GM21381 (cell line): Measurements from ENCODE around the gene UBE2R2.

Source experiments
- ATAC-seq: cut with Tn5 transposase; IDR thresholded peaks from one replicate; pipeline ENCODE4 v1.9.1; 2021; ENCODE audit warnings: mild to moderate bottlenecking, moderate library complexity; ENCODE audit not compliant: unreplicated experiment

The UBE2R2 gene

GRCh38 chr9:33880211-33881089 lies 63.5 kb downstream of the UBE2R2 start:
- ATAC-seq: no peak

GRCh38 chr9:33881635-33882034 lies 64.7 kb downstream of the UBE2R2 start:
- no peak for ATAC-seq

DNA sequence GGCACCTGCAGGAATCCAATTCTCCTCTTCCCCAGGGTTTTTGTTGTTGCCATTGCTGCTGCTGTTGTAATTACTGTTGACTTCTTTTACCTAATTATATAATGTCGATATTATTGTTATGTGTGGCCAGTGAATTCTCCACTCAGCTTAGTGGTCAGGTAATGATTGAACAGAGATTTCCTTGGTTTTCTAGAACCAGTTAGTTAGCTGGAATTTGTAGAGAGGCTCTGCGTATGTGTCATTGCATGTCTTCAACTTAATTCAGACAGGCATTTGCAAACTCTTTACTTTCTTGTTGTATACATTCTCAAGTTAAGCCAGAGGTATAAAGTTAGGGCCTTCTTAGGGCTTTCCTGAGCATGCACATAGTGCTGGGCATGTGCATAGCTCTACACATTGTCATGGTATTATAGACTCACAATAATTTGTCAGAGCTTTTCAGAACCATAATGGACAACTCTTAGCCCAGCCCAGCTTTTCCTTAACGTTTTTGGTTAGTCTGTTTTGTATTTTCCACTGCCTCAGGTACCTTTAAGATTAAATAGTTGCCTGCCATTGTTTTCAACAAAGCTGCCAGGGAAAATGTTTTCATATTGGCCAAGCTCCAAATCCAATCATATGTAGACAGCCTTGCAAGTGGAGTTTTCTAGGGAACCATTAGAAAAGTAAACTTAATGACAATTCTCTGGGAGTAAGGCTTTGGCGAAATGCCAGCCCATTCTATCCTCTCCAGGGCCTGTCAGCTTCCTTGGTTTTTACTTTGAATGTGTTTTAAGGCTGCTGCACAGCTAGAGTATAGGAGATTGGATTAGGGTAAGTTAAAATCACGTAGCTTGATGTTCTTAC lies 68.1 kb downstream of the UBE2R2 start:
- no peak for ATAC-seq

DNA sequence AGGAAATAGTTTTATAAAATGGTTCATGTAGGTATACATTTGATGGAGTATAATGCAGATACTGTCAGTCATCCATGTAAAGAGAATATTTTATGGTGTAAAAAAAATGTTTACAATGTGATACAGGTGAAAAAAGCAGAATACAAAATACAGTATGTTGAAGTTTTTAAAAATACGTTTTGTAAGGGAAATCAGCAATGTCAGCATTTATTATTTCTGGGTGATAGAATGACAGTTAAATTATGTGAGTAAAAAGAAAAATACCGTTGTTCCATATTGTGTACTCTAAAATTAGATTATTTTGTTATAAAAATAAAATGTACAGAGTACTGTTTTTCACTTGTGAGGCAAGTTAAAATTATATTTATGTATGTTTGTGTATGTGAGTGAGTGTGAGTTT lies 69.0 kb downstream of the UBE2R2 start:
- no peak for ATAC-seq

GRCh38 chr9:33893861-33894260 lies 76.9 kb downstream of the UBE2R2 start:
- no peak for ATAC-seq

DNA sequence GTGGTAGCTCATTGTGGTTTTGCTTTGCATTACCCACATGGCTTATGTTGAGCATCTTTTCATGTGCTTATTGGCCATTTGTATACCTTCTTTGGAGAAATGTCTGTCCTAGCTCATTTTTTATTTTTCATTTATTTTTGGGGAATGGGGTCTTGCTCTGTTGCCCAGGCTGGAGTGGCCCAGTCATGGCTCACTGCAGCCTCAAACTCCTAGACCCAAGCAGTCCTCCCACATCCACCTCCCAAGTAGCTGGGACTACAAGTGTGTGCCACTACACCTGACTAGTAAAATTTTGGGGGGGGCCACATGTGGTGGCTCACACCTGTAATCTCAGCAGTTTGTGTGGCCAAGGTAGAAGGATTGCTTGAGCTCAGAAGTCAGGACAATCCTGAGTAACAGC lies 77.4 kb downstream of the UBE2R2 start:
- ATAC-seq: no peak

DNA sequence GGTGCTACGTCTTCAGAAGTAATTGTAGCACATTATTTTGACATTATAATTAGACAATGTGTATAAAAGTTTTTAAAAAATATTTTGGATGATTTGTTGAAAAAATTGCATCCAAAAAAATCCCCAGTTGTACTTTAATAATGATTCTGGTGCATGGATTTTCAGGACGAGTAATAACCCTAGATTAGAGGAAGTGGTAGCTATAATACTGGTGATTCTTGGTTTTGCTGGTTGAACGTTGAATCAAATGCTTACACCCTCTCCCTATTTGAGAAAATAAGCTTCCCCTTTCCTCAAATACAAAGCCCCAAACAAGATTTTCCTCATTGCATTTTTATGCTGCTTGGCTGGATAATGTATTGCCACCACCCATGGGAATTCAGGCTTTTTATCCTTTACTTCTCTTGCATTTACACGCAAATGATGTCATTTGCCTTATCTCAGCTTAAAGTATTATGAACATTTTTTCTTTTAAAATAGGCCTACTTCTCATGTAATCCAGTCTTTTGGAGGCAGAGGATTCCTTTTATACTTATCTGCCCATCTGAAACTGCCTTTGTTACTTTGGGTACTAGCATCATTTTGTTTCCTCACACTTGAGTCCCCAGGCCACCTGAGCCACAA lies 86.3 kb downstream of the UBE2R2 start:
- no peak for ATAC-seq

DNA sequence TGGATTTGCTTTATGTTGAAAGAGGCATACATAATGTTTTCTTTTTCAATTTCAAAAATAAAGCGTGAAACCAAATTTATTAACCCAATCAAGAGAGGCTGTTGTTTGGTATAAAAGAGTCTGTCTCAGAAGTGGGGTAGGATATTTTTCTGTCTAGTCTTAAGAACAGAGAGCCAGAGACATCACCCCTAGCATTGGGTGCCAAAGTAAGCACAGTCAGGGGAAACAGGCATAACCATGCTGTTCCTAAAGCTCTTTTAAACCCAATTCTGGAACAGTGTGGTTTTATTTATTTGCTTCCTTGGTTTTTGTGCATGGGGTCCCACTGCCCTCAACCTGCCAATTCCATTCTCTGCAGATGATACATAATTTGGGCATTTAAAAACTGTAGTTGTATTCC lies 88.2 kb downstream of the UBE2R2 start:
- no peak for ATAC-seq

DNA sequence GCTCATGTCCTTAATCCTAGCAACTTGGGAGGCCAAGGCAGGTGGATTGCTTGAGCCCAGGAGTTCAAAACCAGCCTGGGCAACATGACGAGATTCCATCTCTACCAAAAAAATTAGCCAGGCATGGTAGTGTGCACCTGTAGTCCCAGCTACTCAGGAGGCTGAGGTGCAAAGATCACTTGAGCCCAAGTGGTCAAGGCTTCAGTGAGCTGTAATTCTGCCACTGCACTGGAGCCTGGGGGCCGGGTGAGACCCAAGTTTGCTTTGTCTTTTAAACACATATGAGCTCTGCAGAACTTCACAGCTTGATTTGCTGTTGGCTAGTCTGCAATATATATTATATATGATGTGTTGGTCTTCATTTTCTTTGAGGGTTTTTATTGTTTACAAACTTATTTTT lies 89.8 kb downstream of the UBE2R2 start:
- no peak for ATAC-seq

DNA sequence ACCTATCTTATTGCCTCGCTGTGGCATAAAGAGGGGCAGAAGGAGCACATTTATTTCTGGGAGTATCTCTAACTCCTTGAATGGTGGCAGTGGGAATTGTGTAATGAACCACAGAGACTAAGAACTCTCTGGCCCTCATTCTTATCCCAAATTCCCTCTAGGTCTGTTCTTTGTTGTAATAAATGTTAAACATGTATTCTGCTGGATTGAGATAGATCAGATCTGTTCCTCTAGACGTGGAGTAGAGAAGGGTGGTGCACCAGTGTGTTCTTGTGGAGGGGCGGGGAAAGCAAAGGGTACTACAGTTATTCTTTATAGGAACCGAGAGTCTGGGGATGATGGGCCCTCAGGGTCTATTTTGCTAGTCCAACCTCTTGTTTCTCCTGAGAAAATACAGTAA lies 90.4 kb downstream of the UBE2R2 start:
- ATAC-seq: no peak

- ATAC-seq: no peak
These were observed 91.2 kb downstream of the UBE2R2 start for GRCh38 chr9:33908114-33908513.

GRCh38 chr9:33908749-33909148 lies 91.8 kb downstream of the UBE2R2 start:
- no peak for ATAC-seq

- no peak for ATAC-seq
These were observed 96.6 kb downstream of the UBE2R2 start for GRCh38 chr9:33913541-33913940.

GRCh38 chr9:33914887-33915628 lies 98.1 kb downstream of the UBE2R2 start:
- ATAC-seq: no peak

DNA sequence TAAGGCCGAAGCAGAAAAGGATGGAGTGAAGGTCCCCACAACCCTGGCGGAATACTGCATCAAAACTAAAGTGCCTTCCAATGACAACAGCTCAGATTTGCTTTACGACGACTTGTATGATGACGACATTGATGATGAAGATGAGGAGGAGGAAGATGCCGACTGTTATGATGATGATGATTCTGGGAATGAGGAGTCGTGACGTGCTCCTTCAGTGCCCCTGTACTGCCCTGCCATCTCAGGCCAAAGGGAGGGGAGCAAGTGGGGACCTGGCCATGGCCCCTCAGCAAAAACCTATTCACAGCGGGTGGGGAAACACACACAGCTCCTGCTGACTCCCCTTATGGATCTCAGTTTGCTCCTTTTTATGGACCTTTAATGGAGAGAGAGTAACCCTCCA lies 100.1 kb downstream of the UBE2R2 start:
- no peak for ATAC-seq

GRCh38 chr9:33919276-33919897 lies 102.4 kb downstream of the UBE2R2 start:
- no peak for ATAC-seq

DNA sequence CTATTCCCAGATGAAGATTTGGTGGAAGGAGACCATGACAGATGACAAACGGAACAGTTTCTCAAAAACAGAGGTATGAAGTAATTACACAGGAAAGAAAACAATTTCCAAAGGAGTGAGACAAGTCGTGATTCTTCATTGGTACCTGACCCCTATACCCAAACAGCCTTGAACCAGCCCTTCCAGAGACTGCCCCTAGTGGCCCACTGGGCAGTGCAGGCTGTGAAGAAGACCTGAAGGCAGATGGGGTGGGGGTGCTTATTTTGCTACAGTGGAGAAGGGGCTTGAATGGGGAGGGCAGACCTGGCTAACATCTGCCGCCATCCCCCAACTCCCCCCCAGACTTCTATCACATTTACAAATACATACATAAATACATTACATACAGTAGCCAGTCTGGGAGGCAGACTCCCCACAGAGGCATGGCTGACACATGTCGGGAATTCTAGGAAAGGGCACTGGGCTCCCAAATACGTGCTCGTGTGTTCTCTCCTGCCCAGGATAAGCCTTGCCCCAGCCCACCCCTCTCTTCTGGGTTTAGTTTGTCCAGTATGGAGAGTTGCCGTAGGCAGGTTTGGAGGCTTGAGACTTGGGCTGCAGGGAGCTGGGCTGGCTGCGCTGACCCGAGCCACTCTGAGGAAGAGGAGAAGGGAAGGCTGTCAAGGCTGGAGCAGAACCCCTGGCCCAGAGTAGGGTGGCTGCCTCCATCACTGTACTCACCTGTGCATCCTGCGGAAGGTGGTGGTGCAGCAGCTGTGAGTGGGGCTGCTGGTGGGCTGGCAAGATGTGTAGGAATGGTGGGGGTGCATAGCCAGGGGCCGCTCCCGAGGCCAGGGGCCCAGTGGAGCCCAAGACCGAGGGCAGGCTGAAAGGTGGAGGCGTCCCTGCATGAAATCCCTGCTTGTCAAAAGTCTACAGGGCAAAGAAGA lies 105.3 kb downstream of the UBE2R2 start:
- no peak for ATAC-seq

DNA sequence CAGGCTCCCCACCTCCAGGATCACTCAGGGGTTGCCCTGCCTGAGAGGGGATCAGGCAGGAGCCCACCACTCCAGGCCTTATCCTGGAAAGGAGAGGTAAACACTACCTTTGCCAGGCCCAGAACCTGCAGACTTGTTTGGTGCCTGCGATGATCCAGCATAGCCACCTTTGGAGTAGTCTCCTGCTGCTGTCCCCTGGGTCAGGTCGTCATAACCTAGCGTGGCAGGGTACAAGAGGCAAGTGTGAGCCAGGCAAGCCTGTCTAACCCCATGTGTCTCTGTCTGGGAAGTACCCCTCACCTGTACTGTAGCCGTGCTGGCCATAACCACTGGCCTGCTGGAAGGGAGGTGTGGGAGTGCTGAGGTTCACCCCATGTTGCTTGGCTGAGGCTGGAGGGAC lies 106.1 kb downstream of the UBE2R2 start:
- no peak for ATAC-seq

DNA sequence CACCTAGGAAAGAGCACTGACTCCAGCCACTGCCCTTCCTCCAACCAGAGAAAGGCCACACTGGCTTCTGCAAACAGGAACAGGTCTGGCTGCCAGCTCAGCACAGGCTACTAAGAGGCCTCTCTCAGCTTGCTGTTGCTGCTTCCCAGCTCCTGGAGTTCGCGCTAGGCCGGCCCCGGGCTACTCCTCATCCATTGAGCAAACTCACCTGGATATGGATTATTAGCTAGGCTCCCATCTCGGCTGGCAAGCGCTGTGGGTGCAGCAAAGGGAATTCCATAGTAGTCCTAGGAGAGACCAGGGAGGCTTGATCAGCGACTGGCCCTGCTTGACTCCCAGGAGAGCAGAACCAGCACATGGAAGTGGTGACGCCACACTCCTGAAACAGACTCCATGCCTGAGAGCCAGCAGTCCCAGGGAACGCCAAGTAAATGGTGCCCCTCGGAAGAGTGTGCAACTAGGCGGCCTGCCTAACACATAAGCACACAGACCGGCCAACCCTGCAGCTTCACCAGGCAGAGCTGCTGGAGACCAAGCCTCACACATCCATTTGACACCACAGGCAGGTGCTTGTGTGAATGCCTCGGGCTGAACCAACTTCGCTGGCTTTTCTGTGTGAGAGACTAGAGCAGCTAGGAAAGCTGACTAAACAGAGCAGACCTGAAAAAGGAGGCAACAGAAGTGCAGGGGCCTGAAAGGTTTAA lies 107.2 kb downstream of the UBE2R2 start:
- no peak for ATAC-seq
